Mucosa of descending colon (tissue), 3 donors: ENCODE results near the gene AP2A2. TPM values are rescaled to one million over a fixed set of nuclear protein-coding genes. Genes with fewer than 3 reads are reported as not detected.

ENCODE experiments used
- ATAC-seq: fragments of 200-7000 bp; cut with Tn5 transposase; one replicate; pipeline ENCODE4 v1.9.1; 2020; ENCODE audit warnings: mild to moderate bottlenecking, moderate library complexity
- DNase-seq, 3 donors: peaks; one replicate each; pipeline ENCODE4 v3.0.0-alpha.2; 2020
- H3K36me3 ChIP-seq: fragments of 200-600 bp; one replicate; pipeline ENCODE4 v1.8.0; 2021; ENCODE audit warnings: low read depth, mild to moderate bottlenecking
- H3K4me1 ChIP-seq: fragments of 200-600 bp; one replicate; pipeline ENCODE4 v1.8.0; 2021; ENCODE audit warnings: low read depth, mild to moderate bottlenecking
- H3K4me3 ChIP-seq: fragments of 200-600 bp; one replicate; pipeline ENCODE4 v1.8.0; 2021; ENCODE audit warnings: mild to moderate bottlenecking
- H3K9me3 ChIP-seq: fragments of 200-600 bp; one replicate; pipeline ENCODE4 v1.8.0; 2021; ENCODE audit warnings: mild to moderate bottlenecking
- intact Hi-C, 2 donors: fragments of 100-400 bp; cut with DNase I in 1 of 2; cut with micrococcal nuclease in 1 of 2; formaldehyde crosslinking; loops; one replicate each; pipeline versions ENCODE4 v1.11.0 to v1.11.1; 2022; cut with DNase I, micrococcal nuclease
- total RNA-seq, 3 donors: library from RNA; stranded (reverse); fragmentation: NEBNext Ultra II Directional in 2 of 3; extraction: Animal tissue kit (Norgen Biotek cat#: 25700) in 2 of 3; gene quantifications; one replicate each; pipeline versions ENCODE4 v1.2.1 to v1.2.4, GENCODE V29; 2021 to 2023
- TF ChIP-seq, protein P1 (sequence below): fragments of 200-600 bp; IDR thresholded peaks from one replicate; pipeline ENCODE4 v1.8.0; 2022; ENCODE audit warnings: antibody characterized with exemption, mild to moderate bottlenecking
- donor health status: DM: no; HTN: no; CAD: no; lungs with moderate emphysema.
- donor health status: DM: no; HTN: no; CAD: no.
- donor health status: DM: no; HTN: yes; CAD: no.

Gene AP2A2
- total RNA-seq, 3 donors from 2014 or later: 68.8 to 105 (median 99.5) TPM

DNA sequence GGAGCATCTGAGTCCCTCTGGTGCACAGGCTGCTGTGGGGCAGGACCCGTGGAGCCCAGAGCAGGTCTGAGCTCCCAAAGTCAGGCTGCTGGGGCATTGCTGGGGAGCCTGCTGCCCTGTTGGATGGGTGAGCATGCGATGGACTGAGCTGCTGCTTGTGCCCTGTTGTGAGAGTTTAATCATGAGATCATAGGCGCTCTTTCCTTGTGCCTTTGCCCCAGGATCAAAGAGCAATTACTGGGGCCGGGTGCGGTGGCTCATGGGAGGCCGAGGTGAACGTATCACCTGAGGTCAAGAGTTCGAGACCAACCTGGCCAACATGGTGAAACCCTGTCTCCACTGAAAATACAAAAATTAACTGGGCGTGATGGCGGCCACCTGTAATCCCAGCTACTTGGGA lies 73.3 kb downstream of the AP2A2 start:
- intact Hi-C loops: no loop called here
- DNase-seq: no peak
- H3K36me3 ChIP-seq: peaks cover 17% of the 10 kb centered on the region

DNA sequence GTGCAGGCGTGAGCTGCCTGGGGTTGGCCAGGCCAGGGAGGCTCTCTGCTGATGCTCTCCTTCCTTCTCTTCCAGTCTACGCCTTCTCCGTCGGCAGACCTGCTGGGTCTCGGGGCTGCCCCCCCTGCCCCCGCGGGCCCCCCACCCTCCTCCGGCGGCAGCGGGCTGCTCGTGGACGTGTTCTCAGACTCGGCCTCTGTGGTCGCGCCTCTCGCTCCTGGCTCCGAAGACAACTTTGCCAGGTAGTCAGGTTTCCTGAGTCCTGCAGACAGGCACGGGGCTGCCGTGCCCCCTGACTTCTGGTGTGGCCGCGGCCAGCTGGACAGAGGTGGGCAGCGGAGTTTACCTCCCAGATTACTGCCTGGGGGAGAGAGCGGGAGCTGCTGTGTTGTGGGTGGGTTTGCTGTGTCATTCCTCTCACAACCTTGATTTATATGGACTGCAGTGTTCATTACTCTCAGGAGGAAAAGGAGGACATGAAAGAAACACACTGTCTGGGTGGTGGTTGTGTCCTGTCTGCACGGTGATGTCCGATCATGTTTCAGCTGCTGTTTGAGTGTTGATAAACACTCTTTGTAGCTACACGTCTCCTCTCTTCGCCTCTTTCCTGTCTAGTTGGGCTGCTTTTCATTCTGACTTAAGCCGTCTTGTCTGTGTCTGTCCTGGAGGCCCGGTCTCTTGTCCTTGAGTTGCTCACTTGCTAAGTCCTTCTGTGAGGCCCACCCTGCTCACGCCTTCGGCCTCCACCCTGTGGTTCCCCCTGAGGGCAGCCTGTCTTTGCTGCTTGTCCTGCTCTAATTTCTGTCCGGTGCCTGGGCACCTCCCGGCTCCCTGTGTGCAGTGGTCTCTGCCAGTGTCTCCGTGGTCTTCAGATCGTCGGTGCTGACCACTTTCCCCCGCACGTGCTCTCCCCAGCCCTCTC lies 74.9 kb downstream of the AP2A2 start:
- Histone ChIP-seq H3K9me3 (no peaks in the 10 kb centered on the region), H3K36me3 (peaks cover 10% of the 10 kb centered on the region), H3K4me3 (no peak overlapping the region), H3K4me1 (no peaks in the 10 kb centered on the region)
- ATAC-seq (no peak), DNase-seq (no peak)
- intact Hi-C loops: no loop called here
- TF ChIP-seq, protein P1, sequence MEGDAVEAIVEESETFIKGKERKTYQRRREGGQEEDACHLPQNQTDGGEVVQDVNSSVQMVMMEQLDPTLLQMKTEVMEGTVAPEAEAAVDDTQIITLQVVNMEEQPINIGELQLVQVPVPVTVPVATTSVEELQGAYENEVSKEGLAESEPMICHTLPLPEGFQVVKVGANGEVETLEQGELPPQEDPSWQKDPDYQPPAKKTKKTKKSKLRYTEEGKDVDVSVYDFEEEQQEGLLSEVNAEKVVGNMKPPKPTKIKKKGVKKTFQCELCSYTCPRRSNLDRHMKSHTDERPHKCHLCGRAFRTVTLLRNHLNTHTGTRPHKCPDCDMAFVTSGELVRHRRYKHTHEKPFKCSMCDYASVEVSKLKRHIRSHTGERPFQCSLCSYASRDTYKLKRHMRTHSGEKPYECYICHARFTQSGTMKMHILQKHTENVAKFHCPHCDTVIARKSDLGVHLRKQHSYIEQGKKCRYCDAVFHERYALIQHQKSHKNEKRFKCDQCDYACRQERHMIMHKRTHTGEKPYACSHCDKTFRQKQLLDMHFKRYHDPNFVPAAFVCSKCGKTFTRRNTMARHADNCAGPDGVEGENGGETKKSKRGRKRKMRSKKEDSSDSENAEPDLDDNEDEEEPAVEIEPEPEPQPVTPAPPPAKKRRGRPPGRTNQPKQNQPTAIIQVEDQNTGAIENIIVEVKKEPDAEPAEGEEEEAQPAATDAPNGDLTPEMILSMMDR: no peak

More for the DNA sequence above, 73.3 kb downstream of the AP2A2 start:
- no peaks in the 10 kb centered on the region for H3K4me1 ChIP-seq
- TF ChIP-seq, protein P1: no peak
- H3K9me3 ChIP-seq: no peaks in the 10 kb centered on the region
- peak; percentile 33 for ATAC-seq
- no peak overlapping the region for H3K4me3 ChIP-seq

DNA sequence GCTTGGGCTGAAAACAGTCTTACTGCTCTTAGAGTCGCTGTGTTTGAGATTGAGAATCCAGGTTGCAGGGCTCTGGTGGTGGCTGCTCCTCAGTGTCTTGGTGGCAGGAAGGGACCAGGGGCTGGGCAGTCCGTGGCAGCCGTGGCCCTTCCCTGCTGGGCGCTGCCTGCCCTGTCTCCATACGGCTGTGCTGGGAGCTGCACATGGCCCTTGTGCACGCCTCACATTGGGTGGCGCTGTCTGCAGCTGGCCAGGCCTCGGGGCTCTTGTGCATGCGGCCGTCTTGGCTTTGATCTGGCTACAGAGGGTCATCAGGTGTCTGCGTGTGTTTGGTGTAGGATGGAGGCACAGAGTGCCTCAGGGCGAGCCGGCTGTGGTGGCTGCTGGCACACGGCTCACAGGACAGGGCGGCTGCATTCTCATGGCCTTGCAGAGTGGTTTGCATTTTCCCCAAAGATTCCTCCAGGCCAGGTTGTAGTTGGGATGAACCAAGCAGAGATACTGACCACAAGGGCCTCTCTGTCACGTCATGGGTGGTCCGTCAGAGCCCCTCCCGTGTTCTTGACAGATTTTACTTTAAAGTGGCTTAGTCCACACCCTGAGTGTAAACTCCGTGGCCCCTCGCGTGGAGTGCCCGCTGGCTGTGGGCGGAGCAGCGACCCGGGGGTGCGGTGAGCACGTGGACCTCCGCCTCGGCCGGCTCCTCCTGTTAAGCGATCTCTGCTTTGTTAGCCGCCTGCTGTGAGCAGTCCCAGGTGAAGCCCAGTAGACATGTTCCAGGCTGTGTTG lies 76.1 kb downstream of the AP2A2 start:
- TF ChIP-seq, protein P1: no peak
- no peak overlapping the region for H3K4me3 ChIP-seq
- ATAC-seq (no peak), DNase-seq (no peak)
- no peaks in the 10 kb centered on the region for H3K9me3 ChIP-seq
- H3K36me3 ChIP-seq: peaks cover 10% of the 10 kb centered on the region
- no peaks in the 10 kb centered on the region for H3K4me1 ChIP-seq
- intact Hi-C loops: no loop called here

DNA sequence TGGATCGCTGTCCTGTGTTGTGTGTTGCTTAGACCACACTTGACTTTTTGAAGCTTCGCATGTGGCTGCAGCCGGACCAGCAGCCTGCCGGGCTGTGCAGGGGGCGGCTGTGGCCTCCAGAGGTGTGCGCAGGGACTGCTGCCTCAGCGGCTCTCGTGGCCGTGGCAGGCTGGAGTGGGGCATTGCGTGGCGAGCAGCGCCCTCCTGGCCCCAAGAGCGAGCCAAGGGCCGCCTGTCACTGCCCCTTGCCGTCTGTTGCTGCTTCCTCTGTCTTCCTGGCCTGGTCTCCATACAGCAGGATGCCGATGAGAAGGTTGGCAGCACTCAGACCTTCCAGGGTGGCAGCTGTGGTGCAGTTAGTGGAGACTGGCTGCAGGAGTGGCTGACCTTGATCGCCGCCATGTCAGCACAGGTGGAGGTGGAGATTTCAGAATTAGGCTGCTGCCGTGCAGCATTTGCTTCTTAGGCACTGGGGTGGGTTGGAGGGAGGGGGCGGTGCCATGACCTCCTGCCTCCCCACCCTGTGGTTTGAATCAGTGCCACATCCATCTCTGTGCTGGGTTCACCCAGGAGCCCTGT lies 76.8 kb downstream of the AP2A2 start:
- ATAC-seq: no peak
- H3K9me3 ChIP-seq: no peaks in the 10 kb centered on the region
- TF ChIP-seq, protein P1: no peak
- no peak overlapping the region for H3K4me3 ChIP-seq
- no peak for DNase-seq
- H3K36me3 ChIP-seq: peaks cover 10% of the 10 kb centered on the region
- intact Hi-C loops: no loop called here
- no peaks in the 10 kb centered on the region for H3K4me1 ChIP-seq

DNA sequence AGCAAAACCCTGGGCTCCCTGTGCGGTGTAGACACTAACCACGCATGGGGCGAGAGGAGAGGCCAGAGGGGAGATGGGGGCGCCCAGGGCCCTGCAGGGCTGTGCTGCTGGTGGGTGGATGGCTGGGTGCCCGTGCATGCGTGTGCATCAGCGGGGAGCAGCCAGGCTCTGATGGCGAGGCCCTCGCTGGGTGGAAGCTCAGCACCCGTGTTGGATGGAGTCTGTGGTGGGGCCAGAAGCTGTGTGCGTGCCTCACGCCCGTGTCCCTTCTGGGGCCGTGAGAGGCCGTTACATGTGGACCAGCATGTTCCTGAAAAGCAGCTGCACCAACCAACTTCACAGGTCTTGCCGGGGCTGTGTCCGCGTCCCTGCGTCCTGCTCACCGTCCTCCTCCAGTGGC lies 77.5 kb downstream of the AP2A2 start:
- intact Hi-C loops: no loop called here
- no peak overlapping the region for H3K4me3 ChIP-seq
- TF ChIP-seq, protein P1: no peak
- no peaks in the 10 kb centered on the region for H3K9me3 ChIP-seq
- no peaks in the 10 kb centered on the region for H3K4me1 ChIP-seq
- H3K36me3 ChIP-seq: peaks cover 10% of the 10 kb centered on the region
- ATAC-seq (no peak), DNase-seq (no peak)
